Osteocyte (in vitro differentiated cells): ENCODE data around the gene PTGDS. TPM values are rescaled to one million over a fixed set of nuclear protein-coding genes. Genes with fewer than 3 reads are reported as not detected.

Experiments
- DNase-seq: peaks from one replicate; pipeline ENCODE4 v3.0.0; 2021; ENCODE audit warnings: mixed read lengths; ENCODE audit not compliant: unreplicated experiment; ENCODE audit errors: extremely low spot score
- H3K27ac Mint-ChIP-seq: one replicate; pipeline ENCODE4 v1.8.0; 2021; ENCODE audit warnings: mild to moderate bottlenecking, mixed read lengths; ENCODE audit not compliant: unreplicated experiment
- H3K27me3 Mint-ChIP-seq: one replicate; pipeline ENCODE4 v1.8.0; 2021; ENCODE audit warnings: mixed read lengths; ENCODE audit not compliant: unreplicated experiment
- H3K36me3 Mint-ChIP-seq: one replicate; pipeline ENCODE4 v1.8.0; 2021; ENCODE audit warnings: mixed read lengths; ENCODE audit not compliant: unreplicated experiment
- H3K4me1 Mint-ChIP-seq: one replicate; pipeline ENCODE4 v1.8.0; 2021; ENCODE audit warnings: mixed read lengths; ENCODE audit not compliant: unreplicated experiment
- H3K4me3 Mint-ChIP-seq: one replicate; pipeline ENCODE4 v1.8.0; 2021; ENCODE audit warnings: mild to moderate bottlenecking, moderate library complexity, mixed read lengths; ENCODE audit not compliant: unreplicated experiment
- H3K9me3 Mint-ChIP-seq: one replicate; pipeline ENCODE4 v1.8.0; 2021; ENCODE audit warnings: mixed read lengths; ENCODE audit not compliant: unreplicated experiment
- total RNA-seq: library from RNA; stranded (reverse); gene quantifications from 2 replicates; pipeline ENCODE4 v1.2.1, GENCODE V29; 2021
- TF ChIP-seq, protein P1 (sequence below): fragments of 200-600 bp; sonication (generic); IDR thresholded peaks from 2 replicates; pipeline ENCODE4 v1.5.0; 2021; ENCODE audit warnings: antibody characterized with exemption, mild to moderate bottlenecking, moderate library complexity

PTGDS gene
- total RNA-seq, 1 donor from 2014 or later: 123 TPM

DNA sequence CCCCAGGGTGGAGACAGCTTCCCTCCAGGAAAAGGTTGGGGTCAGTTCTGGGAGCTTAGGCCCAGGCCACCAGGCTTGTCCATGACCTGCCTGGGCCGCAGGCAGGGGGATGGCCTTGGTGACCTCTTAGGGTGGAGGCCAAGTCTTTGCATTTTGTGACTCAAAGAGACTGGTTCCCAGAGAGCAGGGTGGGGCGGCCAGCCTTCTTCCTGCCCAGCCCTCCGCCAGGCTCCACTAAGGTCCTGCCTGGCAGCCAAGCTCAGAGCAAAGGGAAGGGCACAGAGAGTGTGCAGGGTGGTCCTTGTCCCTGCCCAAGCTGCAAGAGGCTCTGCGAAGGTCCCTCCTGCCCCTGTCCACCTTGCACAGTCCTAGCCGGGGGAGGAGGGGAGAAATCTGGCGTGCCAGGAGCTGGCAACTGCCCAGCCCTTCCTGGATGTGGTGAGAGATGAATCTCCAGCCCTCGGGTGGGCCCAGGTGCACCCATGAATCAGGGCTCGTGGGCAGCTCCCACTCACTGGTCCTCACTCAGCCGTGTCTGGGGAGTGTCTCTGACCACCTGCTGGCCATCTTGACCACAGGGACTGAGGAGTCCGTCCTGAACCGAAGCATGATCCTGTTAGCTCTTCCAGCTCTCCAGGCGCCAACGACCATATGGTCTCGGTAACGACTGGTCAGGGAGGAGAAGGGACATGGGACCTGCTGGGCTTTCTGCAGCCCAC is 2.3 kb upstream of the PTGDS start:
- Mint-ChIP-seq H3K36me3 (no peaks in the 10 kb centered on the region), H3K27ac (no peak overlapping the region), H3K27me3 (no peaks in the 10 kb centered on the region), H3K4me1 (peaks cover 4% of the 10 kb centered on the region), H3K9me3 (no peaks in the 10 kb centered on the region), H3K4me3 (no peak overlapping the region)
- TF ChIP-seq, protein P1, sequence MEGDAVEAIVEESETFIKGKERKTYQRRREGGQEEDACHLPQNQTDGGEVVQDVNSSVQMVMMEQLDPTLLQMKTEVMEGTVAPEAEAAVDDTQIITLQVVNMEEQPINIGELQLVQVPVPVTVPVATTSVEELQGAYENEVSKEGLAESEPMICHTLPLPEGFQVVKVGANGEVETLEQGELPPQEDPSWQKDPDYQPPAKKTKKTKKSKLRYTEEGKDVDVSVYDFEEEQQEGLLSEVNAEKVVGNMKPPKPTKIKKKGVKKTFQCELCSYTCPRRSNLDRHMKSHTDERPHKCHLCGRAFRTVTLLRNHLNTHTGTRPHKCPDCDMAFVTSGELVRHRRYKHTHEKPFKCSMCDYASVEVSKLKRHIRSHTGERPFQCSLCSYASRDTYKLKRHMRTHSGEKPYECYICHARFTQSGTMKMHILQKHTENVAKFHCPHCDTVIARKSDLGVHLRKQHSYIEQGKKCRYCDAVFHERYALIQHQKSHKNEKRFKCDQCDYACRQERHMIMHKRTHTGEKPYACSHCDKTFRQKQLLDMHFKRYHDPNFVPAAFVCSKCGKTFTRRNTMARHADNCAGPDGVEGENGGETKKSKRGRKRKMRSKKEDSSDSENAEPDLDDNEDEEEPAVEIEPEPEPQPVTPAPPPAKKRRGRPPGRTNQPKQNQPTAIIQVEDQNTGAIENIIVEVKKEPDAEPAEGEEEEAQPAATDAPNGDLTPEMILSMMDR: no peak
- no peak for DNase-seq

DNA sequence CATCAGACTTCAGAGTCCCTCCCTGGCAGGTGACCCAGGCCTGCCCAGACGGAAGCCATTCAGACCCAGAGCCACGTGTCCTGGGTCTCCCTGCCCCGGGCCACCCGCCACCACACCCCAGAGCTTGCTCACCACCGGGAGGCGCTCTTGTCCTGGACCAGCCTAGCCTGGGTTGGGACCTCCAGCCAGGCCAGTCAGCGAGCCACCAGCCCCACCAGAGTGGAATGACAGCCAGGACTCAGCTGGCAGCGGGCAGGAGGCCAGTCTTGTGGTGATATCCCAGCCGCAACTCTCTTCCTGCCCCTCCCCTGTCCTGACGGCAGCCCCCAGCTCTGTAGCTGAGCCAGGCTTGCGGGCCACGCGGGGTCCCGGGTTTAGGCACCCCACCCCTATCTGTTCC is 1.7 kb upstream of the PTGDS start:
- Mint-ChIP-seq H3K36me3 (no peaks in the 10 kb centered on the region), H3K9me3 (no peaks in the 10 kb centered on the region), H3K27ac (no peak overlapping the region), H3K4me1 (peaks cover 4% of the 10 kb centered on the region), H3K4me3 (no peak overlapping the region), H3K27me3 (no peaks in the 10 kb centered on the region)
- TF ChIP-seq, protein P1: no peak
- no peak for DNase-seq

DNA sequence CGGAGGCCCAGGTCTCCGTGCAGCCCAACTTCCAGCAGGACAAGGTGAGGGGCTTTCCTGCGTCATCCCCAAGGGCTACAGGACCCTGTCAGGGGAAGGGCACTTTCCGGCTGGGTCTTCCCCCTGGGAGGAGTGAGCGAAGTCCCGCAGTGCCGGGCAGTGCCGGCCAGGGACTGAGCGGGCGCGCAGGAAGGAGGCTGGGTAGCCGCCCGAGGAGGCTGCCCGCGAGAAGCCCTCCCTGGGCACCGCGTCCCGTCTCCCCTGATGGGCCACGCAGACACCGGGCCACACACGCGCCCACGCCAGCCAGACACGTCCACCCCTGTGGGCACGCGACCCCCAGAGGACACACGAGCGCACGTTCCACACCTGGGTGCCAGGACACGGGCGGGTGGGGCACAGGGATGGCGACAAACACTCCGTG is 357 bp downstream of the PTGDS start:
- H3K4me3 Mint-ChIP-seq: peak overlapping the region; percentile 58
- no peaks in the 10 kb centered on the region for H3K27me3 Mint-ChIP-seq
- H3K9me3 Mint-ChIP-seq: no peaks in the 10 kb centered on the region
- TF ChIP-seq, protein P1: no peak
- H3K36me3 Mint-ChIP-seq: no peaks in the 10 kb centered on the region
- no peak for DNase-seq
- peaks cover 4% of the 10 kb centered on the region for H3K4me1 Mint-ChIP-seq
- H3K27ac Mint-ChIP-seq: no peak overlapping the region

DNA sequence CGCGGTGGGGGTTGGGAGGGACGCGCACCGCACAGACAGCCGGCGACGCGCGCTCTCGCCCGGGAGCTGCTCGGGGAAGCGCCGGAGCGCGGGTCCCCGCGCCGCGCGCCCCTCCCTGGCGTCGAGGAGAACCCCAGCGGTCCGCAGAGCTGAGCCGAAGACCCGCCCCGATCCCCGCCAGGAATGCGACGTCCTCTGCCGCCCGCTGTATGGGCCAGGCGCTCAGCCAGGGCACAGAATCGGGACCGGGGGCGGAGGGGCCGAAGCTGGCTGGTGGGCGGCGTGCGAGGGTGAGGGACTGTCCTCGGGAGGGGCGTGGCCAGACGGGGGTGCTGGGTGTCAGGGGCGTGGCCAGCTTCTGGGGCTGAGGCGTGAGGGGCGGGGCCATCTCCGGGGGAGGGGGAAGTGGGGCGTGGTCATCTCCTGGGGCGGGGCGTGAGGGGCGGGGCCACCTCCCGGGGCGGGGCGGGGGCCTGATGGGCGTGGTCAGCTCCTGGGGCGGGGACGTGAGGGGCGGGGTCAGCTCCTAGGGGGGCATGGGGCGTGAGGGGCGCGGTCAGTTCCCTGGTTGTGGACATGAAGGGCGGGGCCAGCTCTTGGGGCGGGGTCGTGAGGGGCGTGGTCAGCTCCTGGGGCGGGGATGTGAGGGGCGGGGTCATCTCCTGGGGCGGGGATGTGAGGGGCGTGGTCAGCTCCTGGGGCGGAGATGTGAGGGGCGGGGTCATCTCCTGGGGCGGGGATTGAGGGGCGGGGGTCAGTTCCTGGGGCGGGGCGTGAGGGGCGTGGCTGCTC is 965 bp downstream of the PTGDS start:
- Mint-ChIP-seq H3K27me3 (no peaks in the 10 kb centered on the region), H3K4me1 (peaks cover 4% of the 10 kb centered on the region), H3K4me3 (peak overlapping the region; percentile 38), H3K27ac (no peak overlapping the region), H3K36me3 (no peaks in the 10 kb centered on the region), H3K9me3 (no peaks in the 10 kb centered on the region)
- DNase-seq: no peak
- TF ChIP-seq, protein P1: no peak

DNA sequence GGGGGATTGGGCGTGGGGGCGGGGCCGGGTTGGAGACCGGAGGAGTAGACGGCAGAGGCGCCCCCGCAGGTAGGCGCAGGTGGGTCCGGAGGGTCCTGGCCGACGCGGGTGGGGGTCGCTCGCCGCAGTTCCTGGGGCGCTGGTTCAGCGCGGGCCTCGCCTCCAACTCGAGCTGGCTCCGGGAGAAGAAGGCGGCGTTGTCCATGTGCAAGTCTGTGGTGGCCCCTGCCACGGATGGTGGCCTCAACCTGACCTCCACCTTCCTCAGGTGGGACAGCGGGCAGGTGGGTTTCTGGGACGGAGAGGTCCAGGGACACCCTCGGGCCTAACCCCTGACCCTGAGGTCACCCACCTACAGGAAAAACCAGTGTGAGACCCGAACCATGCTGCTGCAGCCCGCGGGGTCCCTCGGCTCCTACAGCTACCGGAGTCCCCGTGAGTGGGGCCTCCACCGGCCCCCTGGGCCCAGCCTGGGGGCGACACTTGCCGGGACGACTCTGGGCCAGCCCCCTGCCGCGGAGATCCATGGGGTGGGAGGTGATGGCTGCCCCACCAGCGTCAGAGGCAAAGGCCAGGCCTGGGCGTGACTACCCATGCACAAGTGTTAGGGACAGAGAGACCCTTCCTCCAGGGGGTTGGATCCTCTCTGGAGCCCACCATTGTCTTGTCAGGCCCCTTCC is 1.7 kb downstream of the PTGDS start:
- TF ChIP-seq, protein P1: no peak
- no peaks in the 10 kb centered on the region for H3K27me3 Mint-ChIP-seq
- no peak overlapping the region for H3K27ac Mint-ChIP-seq
- no peak overlapping the region for H3K4me3 Mint-ChIP-seq
- no peaks in the 10 kb centered on the region for H3K9me3 Mint-ChIP-seq
- H3K36me3 Mint-ChIP-seq: no peaks in the 10 kb centered on the region
- DNase-seq: no peak
- peaks cover 4% of the 10 kb centered on the region for H3K4me1 Mint-ChIP-seq
